Right cardiac atrium (tissue), 5 donors: ENCODE measurements around the gene DOK6. TPM values are rescaled to one million over a fixed set of nuclear protein-coding genes. Genes with fewer than 3 reads are reported as not detected.
A peak's percentile ranks its signal among the peaks of the same experiment; 100 is the strongest.

Source experiments
- ATAC-seq, 2 donors: fragments of 200-7000 bp; cut with Tn5 transposase; one replicate each; pipeline versions ENCODE4 v1.8.0 to v1.9.1; 2020; ENCODE audit warnings: moderate library complexity in 2 of 2, mild to moderate bottlenecking in 1 of 2
- DNase-seq, 3 donors: peaks; one replicate each; pipeline ENCODE4 v3.0.0-alpha.2; 2020
- H3K27ac ChIP-seq: one replicate; pipeline ENCODE4 v1.5.1; 2013; ENCODE audit warnings: mild to moderate bottlenecking, low read length, control low read depth, moderate library complexity
- H3K27me3 ChIP-seq: one replicate; pipeline ENCODE4 v1.6.1; 2013; ENCODE audit not compliant: control insufficient read depth, insufficient read depth
- H3K4me1 ChIP-seq: one replicate; pipeline ENCODE4 v1.6.1; 2013; ENCODE audit warnings: low read length; ENCODE audit not compliant: control insufficient read depth, insufficient read depth
- H3K4me3 ChIP-seq: one replicate; pipeline ENCODE4 v1.5.1; 2013; ENCODE audit warnings: low read length, control low read depth
- H3K9me3 ChIP-seq: one replicate; pipeline ENCODE4 v1.6.1; 2013; ENCODE audit warnings: low read length; ENCODE audit not compliant: control insufficient read depth
- WGBS: extraction: QIAGEN DNeasy Blood & Tissue Kit; methylation state at CpG from one replicate; pipeline ENCODE4 v1.1.7; 2013; 5-methylcytosine and 5-hydroxymethylcytosine counted together
- intact Hi-C, 4 donors: fragments of 100-400 bp; cut with DNase I; formaldehyde crosslinking; loops; one replicate each; pipeline versions ENCODE4 v1.11.0 to v1.14.0; 2022 to 2023
- polyA plus RNA-seq: library from polyadenylated mRNA; stranded (reverse); fragments of 200-250 nt; gene quantifications from one replicate; pipeline ENCODE4 v1.2.3, GENCODE V29; 2013
- total RNA-seq, 4 donors: library from RNA; stranded (reverse); fragmentation: NEBNext Ultra II Directional; extraction: Animal tissue kit (Norgen Biotek cat#: 25700); gene quantifications; one replicate each; pipeline ENCODE4 v1.2.1, GENCODE V29; 2021
- donor health status: healthy with polysubstance abuse.
- donor health status: DM: no; HTN: yes; CAD: no.
- donor health status: DM: no; HTN: no; CAD: no.
- donor health status: DM: no; HTN: yes; CAD: no; lungs with severe emphysema.
- donor health status: DM: yes; HTN: yes; CAD: no.

The DOK6 gene
- total and polyA plus RNA-seq, 5 donors = 3.9 to 12.4 (median 8.2) TPM

DNA sequence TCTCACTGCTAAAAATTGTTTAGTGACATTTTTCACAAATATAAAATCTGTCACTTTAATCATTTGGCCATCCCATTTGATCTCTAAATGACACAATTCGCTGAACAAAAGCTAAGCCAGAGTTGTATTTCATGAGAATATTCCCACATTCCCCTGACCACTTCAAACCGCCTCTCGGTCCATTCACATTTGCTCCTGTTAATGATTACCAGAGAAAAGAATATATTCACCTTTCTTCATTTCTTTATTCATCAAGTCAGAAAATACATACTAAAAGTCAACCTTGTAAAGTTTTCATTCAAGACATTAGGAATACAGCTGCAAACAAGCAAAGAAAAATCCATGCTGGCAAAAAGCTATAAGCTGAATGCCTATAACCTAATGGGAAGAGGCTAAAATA, 225.5 kb downstream of the DOK6 start:
- Histone ChIP-seq H3K27ac (no peak overlapping the region), H3K4me1 (peaks cover 3% of the 10 kb centered on the region), H3K9me3 (no peaks in the 10 kb centered on the region), H3K27me3 (no peaks in the 10 kb centered on the region), H3K4me3 (no peak overlapping the region)
- intact Hi-C loops = no loop called here
- no peak for DNase-seq
- ATAC-seq = no peak
- WGBS = 93% methylated on average over 3 of the region's 3 CpGs

DNA sequence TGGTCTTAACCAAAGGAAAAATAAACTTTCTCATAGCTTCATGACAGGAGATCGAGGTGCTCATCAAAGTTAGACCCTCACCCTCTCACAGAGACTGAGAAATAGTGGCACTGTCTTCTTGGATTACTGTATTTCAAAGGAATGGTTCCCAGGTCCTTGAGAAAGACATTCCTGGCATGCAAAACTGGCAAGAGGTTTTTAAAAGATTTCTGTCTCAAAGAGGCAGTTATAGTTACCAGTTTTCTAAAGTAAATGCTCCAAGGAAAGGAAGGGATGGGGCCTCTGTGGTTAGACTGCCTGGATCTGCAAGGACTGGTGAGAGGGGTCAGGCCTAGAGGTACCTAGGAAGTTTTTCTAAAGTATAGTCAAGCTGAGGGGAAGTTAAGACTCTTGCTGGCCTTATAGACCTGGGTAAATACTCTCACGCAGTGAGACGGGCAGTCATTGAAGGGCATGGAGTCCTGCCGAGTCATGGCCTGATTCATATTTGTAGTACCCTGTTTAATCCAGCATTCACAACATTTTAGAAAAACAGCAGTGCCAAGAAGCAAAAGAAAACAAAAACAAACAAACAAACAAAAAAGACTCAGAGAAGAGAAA, 226.1 kb downstream of the DOK6 start:
- Histone ChIP-seq H3K27me3 (no peaks in the 10 kb centered on the region), H3K4me1 (peaks cover 3% of the 10 kb centered on the region), H3K9me3 (no peaks in the 10 kb centered on the region), H3K4me3 (no peak overlapping the region), H3K27ac (no peak overlapping the region)
- intact Hi-C loops = no loop called here
- WGBS = 82% methylated on average over 4 of the region's 4 CpGs
- DNase-seq (no peak), ATAC-seq (no peak)

DNA sequence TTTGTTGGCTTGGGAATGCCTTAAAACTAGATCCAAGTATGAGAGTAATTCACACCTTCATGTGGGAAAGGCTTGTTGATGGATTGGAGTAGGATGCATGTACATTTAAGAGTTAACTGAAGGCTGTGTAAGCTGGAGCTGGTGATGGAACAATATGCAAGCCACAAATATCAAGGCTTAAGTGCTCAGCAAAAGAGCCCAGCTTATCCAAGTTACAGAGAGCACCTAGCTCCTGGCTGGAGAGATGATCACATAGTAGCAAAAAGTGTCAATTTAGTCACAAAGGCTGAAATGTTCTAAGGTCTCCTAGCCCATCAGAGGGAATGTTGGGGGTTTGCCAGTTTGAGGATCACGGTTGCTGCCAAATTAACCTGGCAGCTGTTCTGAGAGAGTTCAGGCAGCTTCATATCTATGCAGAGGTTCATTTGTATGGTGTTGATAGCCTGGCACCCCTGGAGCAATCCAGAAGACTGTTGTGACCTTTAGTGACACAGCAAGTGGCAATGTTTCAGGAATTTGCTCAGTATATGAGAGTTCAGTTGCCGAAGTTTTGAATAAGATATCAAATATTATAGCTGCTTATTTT, 228.2 kb downstream of the DOK6 start:
- DNase-seq (no peak), ATAC-seq (peak; percentile 54 to 62)
- no peaks in the 10 kb centered on the region for H3K27me3 ChIP-seq
- peaks cover 3% of the 10 kb centered on the region for H3K4me1 ChIP-seq
- intact Hi-C loops = no loop called here
- H3K4me3 ChIP-seq = no peak overlapping the region
- H3K27ac ChIP-seq = no peak overlapping the region
- WGBS = 38% methylated on average over 2 of the region's 2 CpGs
- H3K9me3 ChIP-seq = no peaks in the 10 kb centered on the region

DNA sequence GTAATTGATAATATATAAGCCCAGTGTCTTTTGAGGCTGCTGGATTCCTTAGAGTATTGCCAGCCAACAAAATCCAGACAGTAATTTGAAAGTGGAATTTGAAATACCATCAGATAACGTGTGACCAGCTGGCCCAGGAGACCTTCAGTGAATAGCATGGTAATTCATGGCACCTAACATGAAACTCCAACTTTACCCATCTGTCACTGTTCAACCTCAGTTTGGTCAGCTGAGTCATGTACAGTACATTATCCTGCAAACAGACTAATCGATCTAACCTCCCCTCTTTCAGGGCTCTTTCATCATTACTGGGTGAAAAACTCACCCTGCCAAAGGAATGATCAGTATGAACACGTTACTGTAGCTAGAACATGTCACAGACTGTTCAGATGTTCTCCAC, 230.6 kb downstream of the DOK6 start:
- intact Hi-C loops = loop anchor here in 1 of 4 donors (10.0 kb wide), 1 partner anchor 454 kb away; no protein-coding TSS in a partner anchor
- 49% methylated on average over 3 of the region's 3 CpGs for WGBS
- Histone ChIP-seq H3K4me3 (no peak overlapping the region), H3K9me3 (no peaks in the 10 kb centered on the region), H3K4me1 (peaks cover 3% of the 10 kb centered on the region), H3K27ac (no peak overlapping the region), H3K27me3 (no peaks in the 10 kb centered on the region)
- ATAC-seq (no peak), DNase-seq (no peak)

DNA sequence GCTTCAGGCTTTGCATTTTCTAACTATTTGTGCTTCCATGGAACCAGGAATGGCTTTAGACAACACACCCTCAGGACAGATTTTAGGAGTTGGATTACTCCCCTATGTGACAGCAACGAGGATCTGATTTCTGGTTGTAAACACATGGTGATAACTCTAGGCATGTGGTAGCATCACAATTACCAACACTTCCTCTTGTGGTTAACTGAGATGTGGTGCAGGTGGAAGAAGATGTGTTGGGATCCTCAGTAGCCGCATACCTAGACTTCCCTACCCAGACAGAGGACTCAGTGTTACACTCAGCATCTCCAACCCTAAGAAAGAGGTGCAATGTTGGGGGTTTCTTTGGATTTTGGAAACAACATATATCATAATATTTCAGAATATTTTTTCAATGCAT, 234.8 kb downstream of the DOK6 start:
- intact Hi-C loops = loop anchor here in 2 of 4 donors (5.0 to 10.0 kb wide), 2 partner anchors 437 to 449 kb away; no protein-coding TSS in a partner anchor
- Histone ChIP-seq H3K27me3 (no peaks in the 10 kb centered on the region), H3K4me1 (no peaks in the 10 kb centered on the region), H3K9me3 (no peaks in the 10 kb centered on the region), H3K27ac (no peak overlapping the region), H3K4me3 (no peak overlapping the region)
- no peak for ATAC-seq
- DNase-seq = no peak
- WGBS = 90% methylated on average over 2 of the region's 2 CpGs

DNA sequence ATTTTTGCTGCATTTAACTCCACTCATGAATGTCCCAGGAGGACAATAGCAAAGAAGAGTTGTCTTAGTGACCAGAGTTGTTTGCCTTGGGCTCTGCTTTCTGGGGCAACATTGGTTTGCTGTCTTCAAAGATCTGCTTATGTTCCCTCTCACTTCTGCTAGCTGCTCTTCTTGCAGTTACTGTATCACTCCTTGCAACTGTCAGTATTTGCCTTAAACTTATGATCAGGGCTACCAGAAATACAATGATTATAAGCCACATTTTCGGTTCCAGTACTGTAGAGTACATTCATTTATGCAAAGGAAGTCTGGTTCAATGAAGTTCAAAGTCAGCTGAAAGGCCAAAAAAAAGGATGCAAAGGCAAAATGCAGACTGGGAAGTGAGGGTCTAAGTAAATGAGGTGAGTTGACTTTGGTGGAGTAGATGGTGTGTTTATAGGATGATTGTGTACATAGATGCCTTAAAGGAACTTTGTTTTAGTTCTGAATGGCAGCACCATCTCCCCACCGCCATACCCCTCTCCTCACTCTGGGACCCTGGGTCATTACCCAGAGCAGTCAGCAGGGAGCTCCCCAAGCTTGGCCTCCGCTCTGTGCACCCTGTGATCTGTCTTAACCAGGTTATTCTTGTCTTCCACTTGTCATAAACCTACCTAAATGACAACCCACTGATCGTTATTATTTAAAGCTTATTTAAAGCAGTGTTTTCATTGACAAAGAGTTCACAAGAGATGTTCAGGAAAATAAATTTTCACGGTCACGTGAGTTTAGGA, 236.0 kb downstream of the DOK6 start:
- H3K9me3 ChIP-seq = no peaks in the 10 kb centered on the region
- H3K4me1 ChIP-seq = no peaks in the 10 kb centered on the region
- WGBS = 83% methylated on average over 6 of the region's 6 CpGs
- no peak overlapping the region for H3K4me3 ChIP-seq
- ATAC-seq (peak in 1 of 2 donors; percentile 73), DNase-seq (no peak)
- H3K27me3 ChIP-seq = no peaks in the 10 kb centered on the region
- intact Hi-C loops = loop anchor here in 2 of 4 donors (5.0 to 10.0 kb wide), 2 partner anchors 436 to 448 kb away; no protein-coding TSS in a partner anchor
- H3K27ac ChIP-seq = no peak overlapping the region

DNA sequence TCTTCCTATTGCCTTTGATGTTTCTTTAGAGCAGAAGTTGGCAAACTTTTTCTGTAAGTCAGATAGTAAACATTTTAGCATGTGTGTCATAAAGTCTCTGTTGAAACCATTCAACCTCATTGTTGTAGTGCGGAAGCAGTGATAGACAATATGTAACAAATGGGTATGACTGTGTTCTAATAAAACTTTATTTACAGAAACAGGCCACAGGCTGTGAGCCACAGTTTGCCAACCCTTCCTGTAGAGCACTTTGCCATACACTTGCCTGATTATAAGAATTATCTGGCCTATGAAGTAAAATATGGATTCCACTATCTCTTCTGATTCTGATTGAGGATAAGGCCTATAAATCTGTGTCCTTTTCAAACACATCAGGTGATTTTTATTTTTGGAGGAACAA, 237.4 kb downstream of the DOK6 start:
- H3K27me3 ChIP-seq = no peaks in the 10 kb centered on the region
- H3K9me3 ChIP-seq = no peaks in the 10 kb centered on the region
- WGBS = 67% methylated on average over 1 of the region's 1 CpG
- intact Hi-C loops = loop anchor here in 2 of 4 donors (5.0 to 10.0 kb wide), 2 partner anchors 434 to 447 kb away; no protein-coding TSS in a partner anchor
- ATAC-seq (no peak), DNase-seq (no peak)
- H3K4me1 ChIP-seq = no peaks in the 10 kb centered on the region
- H3K4me3 ChIP-seq = no peak overlapping the region
- H3K27ac ChIP-seq = no peak overlapping the region

DNA sequence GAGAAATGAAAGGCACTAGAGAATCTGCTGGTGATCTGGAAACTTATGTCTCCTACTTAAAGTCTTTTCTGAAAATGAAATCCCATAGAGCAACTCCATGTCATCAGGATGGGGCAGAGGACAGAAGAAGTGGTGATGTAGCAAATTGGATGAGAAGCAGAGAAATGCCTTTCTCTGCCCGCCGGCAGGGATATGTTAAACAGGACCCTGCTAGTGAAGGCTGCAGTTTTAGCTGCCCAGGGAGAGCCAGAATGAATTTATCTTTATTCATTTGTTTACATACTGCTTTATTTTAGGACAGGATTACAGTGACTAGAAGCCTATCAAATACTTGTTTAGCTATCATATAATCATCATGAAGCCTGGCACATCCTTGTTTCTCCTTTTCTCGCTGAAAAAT, 247.0 kb downstream of the DOK6 start:
- no peak overlapping the region for H3K27ac ChIP-seq
- WGBS = 81% methylated on average over 3 of the region's 3 CpGs
- intact Hi-C loops = no loop called here
- H3K27me3 ChIP-seq = no peaks in the 10 kb centered on the region
- ATAC-seq (no peak), DNase-seq (no peak)
- no peaks in the 10 kb centered on the region for H3K4me1 ChIP-seq
- no peak overlapping the region for H3K4me3 ChIP-seq
- no peaks in the 10 kb centered on the region for H3K9me3 ChIP-seq

DNA sequence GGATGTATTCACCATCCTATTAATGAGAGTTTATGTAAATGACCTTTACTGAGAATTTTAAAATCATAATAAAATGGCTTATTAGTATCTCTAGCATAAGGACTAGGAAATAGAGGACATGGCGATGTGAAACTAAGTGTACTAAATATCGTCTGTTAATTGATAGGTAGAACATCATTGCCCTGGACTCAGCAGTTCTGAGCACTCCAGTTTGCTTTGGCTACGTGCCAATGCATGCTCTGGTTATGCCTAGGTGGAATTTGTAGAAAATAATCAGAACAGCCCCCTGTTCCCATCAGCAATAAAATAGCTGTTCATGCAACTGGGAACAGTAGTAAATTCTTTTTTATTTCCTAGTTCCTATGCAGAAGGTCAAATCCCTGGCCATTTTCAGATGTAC, 247.8 kb downstream of the DOK6 start:
- Histone ChIP-seq H3K4me1 (no peaks in the 10 kb centered on the region), H3K27ac (no peak overlapping the region), H3K27me3 (no peaks in the 10 kb centered on the region), H3K4me3 (no peak overlapping the region), H3K9me3 (no peaks in the 10 kb centered on the region)
- no peak for ATAC-seq
- WGBS = 75% methylated on average over 3 of the region's 3 CpGs
- no peak for DNase-seq
- intact Hi-C loops = no loop called here

DNA sequence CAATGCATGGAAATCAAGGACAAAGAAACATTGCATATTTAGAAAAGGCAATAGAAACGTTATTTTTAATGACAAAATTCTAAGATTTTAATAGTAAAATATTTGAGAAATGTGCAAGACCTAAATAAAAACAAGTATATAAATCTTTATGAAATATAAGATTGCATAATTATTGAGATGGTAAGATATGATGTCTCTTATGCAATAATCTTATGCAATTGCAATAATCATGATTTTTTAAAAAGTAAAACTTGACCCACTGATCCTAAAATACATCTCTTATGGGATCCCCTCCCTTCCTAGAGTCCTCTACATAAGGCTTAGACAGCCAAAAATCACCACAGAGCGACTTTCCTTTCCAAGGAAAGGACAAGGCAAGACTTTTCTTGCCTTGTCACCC, 249.0 kb downstream of the DOK6 start:
- no peaks in the 10 kb centered on the region for H3K27me3 ChIP-seq
- no peaks in the 10 kb centered on the region for H3K9me3 ChIP-seq
- 79% methylated on average over 2 of the region's 2 CpGs for WGBS
- H3K27ac ChIP-seq = no peak overlapping the region
- intact Hi-C loops = no loop called here
- no peaks in the 10 kb centered on the region for H3K4me1 ChIP-seq
- no peak overlapping the region for H3K4me3 ChIP-seq
- ATAC-seq = no peak
- DNase-seq = no peak

DNA sequence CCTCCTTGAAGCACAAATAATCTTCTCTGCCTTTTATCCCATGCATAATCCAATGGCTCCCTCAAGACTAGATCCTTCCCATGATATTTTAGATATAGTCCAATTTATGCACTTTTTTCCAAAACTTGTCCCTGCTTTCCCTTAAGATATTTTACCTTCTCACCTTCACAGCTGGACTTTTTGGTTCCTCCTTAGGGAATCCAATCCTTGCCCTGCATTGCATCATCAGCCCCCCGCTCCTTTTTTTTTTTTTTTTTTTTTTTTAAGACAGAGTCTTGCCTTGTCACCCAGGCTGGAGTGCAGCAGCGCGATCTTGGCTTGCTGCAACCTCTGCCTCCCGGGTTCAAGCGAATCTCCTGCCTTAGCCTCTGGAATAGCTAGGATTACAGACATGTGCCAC, 250.6 kb downstream of the DOK6 start:
- Histone ChIP-seq H3K4me3 (no peak overlapping the region), H3K27me3 (no peaks in the 10 kb centered on the region), H3K9me3 (no peaks in the 10 kb centered on the region), H3K4me1 (no peaks in the 10 kb centered on the region), H3K27ac (no peak overlapping the region)
- ATAC-seq (no peak), DNase-seq (no peak)
- 93% methylated on average over 5 of the region's 5 CpGs for WGBS
- intact Hi-C loops = no loop called here
